ENCODE data around the gene GRIN1. TPM values are rescaled to one million over a fixed set of nuclear protein-coding genes. Genes with fewer than 3 reads are reported as not detected.
A peak's percentile ranks its signal among the peaks of the same experiment; 100 is the strongest.

GRIN1 gene
- total and polyA plus RNA-seq, 2 of the 13 experiments (the other 11 are each of a cell fraction or from before 2014, with no cell fraction given), result 0.13 TPM; not detected in 1

DNA sequence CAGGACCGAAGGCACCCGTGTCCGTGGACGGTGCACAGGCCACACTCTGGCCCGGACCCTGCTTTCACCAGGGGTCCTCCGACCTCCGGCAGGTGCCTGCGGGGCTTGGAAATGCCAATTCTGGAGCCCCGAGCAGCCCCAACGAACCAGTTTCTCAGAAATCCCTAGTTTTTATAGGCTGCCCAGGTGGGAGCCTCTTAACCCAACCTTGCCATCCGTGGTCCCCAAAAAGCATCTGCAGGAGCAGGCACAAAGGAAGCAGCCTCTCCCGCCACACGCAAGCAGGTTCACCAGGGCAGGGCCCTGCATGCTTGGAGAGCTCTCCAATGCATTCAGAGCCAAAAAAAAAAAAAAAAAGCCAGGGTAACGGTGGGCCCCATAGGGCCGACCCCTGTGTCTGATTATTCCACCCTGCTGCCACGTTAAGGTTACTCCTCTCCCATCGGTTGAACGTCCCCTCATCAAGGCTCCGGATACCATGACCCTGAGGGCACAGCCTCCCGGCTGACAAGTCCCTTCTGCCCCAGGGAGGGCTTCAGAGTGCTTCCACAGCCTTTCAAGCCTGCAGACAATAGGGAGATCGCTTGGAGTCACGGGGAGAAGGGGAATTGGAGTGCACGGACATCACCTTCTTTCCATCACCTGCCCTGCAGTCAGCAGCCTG is 62.4 kb downstream of the GRIN1 start (continued):
- no peak for TF ChIP-seq NAIF1 (CRISPR knock-in tag; IDR thresholded peaks at IDR 0.05; ENCODE audit: borderline replicate concordance)
- no peak for TF ChIP-seq ZSCAN25 (CRISPR knock-in tag; IDR thresholded peaks at IDR 0.05)
- TF ChIP-seq ZFYVE20 (CRISPR knock-in tag; IDR thresholded peaks at IDR 0.05; ENCODE audit: borderline replicate concordance, low read depth), result no peak
- no peak for TF ChIP-seq ZNF570 (CRISPR knock-in tag; IDR thresholded peaks at IDR 0.05; ENCODE audit: borderline replicate concordance)
- no peak; the same call in 1 of the 2 replicates for TF ChIP-seq NCOA2 (CRISPR knock-in tag; IDR thresholded peaks at IDR 0.05)
- no peak for TF ChIP-seq ISX (CRISPR knock-in tag; conservative IDR thresholded peaks at IDR 0.05)
- TF ChIP-seq ARID4A (CRISPR knock-in tag; IDR thresholded peaks at IDR 0.05; ENCODE audit: borderline replicate concordance), result no peak; the same call in 1 of the 2 replicates
- no peak for TF ChIP-seq HNF4G (IDR thresholded peaks at IDR 0.05; ENCODE audit: borderline replicate concordance, low read depth, low read length)
- TF ChIP-seq HNF4G (CRISPR knock-in tag; IDR thresholded peaks at IDR 0.05; ENCODE audit: borderline replicate concordance, low read depth), result no peak
- TF ChIP-seq GMEB1 (CRISPR knock-in tag; IDR thresholded peaks at IDR 0.05; ENCODE audit: borderline replicate concordance), result no peak
- no peak for TF ChIP-seq ZHX2 (IDR thresholded peaks at IDR 0.05; ENCODE audit: low read depth)
- no peak for TF ChIP-seq ZHX2 (CRISPR knock-in tag; IDR thresholded peaks at IDR 0.05; ENCODE audit: borderline replicate concordance)
- TF ChIP-seq NR1H2 (CRISPR knock-in tag; IDR thresholded peaks at IDR 0.05; ENCODE audit: borderline replicate concordance, low read depth), result no peak
- TF ChIP-seq AGO1 (IDR thresholded peaks at IDR 0.05; ENCODE audit: low read depth, low read length, poor library complexity, severe bottlenecking), result no peak
- TF ChIP-seq ZNF382 (CRISPR knock-in tag; IDR thresholded peaks at IDR 0.05; ENCODE audit: borderline replicate concordance), result no peak
- no peak for TF ChIP-seq FOXA1 (IDR thresholded peaks at IDR 0.05)
- 0 out of 2 replicates have a peak, but pooled peaks have one; percentile 0 for TF ChIP-seq FOXA1 (CRISPR knock-in tag; IDR thresholded peaks at IDR 0.05)
- no peak for TF ChIP-seq BCL6 (CRISPR knock-in tag; IDR thresholded peaks at IDR 0.05)

Measured in HepG2 (cell line).